Measurements from ENCODE around the gene CCDC169. TPM values are rescaled to one million over a fixed set of nuclear protein-coding genes. Genes with fewer than 3 reads are reported as not detected.
"Not testable (repeated sequence)": the region's sequence is repeated elsewhere in the genome, so short reads cannot be mapped to it uniquely, and the experiment has no call there.

Gene CCDC169
- total RNA-seq, 6 donors from 2014 or later: 0.20 to 0.74 (median 0.26) TPM; not detected in 3

DNA sequence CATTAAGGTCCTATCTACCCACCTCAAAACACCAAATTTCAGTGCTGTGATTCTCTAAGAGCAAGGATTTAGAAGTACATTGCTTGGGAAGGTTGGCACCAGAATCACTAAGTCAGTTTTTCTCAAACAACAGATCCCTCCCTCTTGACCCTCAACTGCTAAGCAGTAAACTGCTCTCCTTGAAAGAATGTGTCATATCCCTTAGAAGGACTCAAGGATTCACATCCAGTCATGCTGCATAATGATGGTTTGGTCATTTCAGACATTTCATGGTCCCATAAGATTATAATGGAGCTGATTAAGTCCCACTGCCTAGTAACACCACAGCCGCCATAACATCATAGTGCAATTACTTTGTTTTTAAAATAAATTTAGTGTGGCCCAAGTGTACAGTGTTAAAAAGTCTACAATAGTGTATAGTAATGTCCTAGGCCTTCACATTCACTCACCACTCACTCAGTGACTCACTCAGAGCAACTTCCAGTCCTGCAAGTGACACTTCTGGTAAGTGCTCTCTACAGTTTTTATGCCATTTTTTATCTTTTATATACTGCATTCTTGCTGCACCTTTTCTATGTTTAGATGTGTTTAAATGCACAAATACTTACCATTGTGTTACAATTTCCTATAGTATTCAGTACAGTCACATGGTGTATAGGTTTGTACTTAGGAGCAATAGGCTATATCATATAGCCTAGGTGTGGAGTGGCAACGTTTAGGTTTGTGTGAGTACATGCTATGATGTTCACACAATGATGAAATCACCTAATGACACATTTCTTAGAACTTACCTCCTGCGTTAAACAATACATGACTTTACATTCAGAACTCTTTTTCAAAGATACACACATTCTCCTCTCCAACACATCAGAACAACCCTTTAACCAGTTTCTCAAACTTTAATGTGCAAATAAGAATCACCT, 15.7 kb upstream of the CCDC169 start:
- ATAC-seq (ENCODE audit: low FRiP score in 2 of 2) (no peak), DNase-seq (no peak)
- H3K4me1 ChIP-seq: no peaks in the 10 kb centered on the region
- no peaks in the 10 kb centered on the region for H3K27me3 ChIP-seq
- H3K4me3 ChIP-seq: no peak overlapping the region
- H3K36me3 ChIP-seq: peaks cover 4 to 69% (median 34%) of the 10 kb centered on the region in 4 donors
- H3K9me3 ChIP-seq: no peaks in the 10 kb centered on the region
- H3K27ac ChIP-seq: no peak overlapping the region
- 77 to 81% methylated on average over 3 of the region's 3 CpGs for WGBS, 2 donors
- TF ChIP-seq EP300 (IDR thresholded peaks at IDR 0.05): no peak
- TF ChIP-seq POLR2AphosphoS5 (IDR thresholded peaks at IDR 0.05): no peak
- TF ChIP-seq CTCF (IDR thresholded peaks at IDR 0.05): no peak
- TF ChIP-seq POLR2A (IDR thresholded peaks at IDR 0.05): no peak

GRCh38 chr13:36310417-36311108, 12.9 kb upstream of the CCDC169 start:
- peaks cover 4 to 77% (median 34%) of the 10 kb centered on the region in 4 donors for H3K36me3 ChIP-seq
- no peaks in the 10 kb centered on the region for H3K9me3 ChIP-seq
- no peak overlapping the region for H3K27ac ChIP-seq
- DNase-seq: no peak
- H3K4me3 ChIP-seq: no peak overlapping the region
- 76 to 90% methylated on average over 7 of the region's 7 CpGs for WGBS, 2 donors
- TF ChIP-seq EP300 (IDR thresholded peaks at IDR 0.05): no peak
- TF ChIP-seq POLR2A (IDR thresholded peaks at IDR 0.05): no peak
- no peak for TF ChIP-seq POLR2AphosphoS5 (IDR thresholded peaks at IDR 0.05)
- TF ChIP-seq CTCF (IDR thresholded peaks at IDR 0.05): no peak
- ATAC-seq (ENCODE audit: low FRiP score in 2 of 2): no peak
- H3K27me3 ChIP-seq: no peaks in the 10 kb centered on the region
- H3K4me1 ChIP-seq: no peaks in the 10 kb centered on the region

DNA sequence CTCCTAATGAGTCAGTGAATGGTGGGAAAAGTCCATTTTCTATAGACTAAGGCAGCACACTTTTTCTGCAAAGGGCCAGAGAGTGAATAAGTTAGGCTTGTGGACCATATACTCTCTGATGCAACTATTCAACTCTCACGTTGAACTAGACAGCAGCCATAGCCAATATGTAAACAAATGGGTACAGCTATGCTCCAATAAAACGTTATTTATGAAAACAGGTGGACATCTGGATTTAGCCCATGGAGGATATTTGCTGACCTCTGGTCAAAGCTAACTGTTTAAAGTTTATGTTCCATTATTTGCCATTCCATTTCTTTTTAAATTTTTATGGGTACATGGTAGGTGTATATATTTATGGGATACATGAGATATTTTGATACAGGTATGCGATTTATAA, 4.7 kb upstream of the CCDC169 start:
- TF ChIP-seq EP300 (IDR thresholded peaks at IDR 0.05): no peak
- TF ChIP-seq CTCF (IDR thresholded peaks at IDR 0.05): no peak
- no peak for TF ChIP-seq POLR2A (IDR thresholded peaks at IDR 0.05)
- TF ChIP-seq POLR2AphosphoS5 (IDR thresholded peaks at IDR 0.05): no peak
- ATAC-seq (ENCODE audit: low FRiP score in 2 of 2): no peak
- Histone ChIP-seq H3K36me3 (peaks cover 0 to 32% (median 6%) of the 10 kb centered on the region in 4 donors), H3K27ac (no peak overlapping the region), H3K27me3 (no peaks in the 10 kb centered on the region), H3K9me3 (no peaks in the 10 kb centered on the region), H3K4me3 (no peak overlapping the region), H3K4me1 (peaks cover 3 to 7% (median 6%) of the 10 kb centered on the region in 4 donors)
- WGBS, 2 donors: 79 to 80% methylated on average over 3 of the region's 3 CpGs
- DNase-seq: no peak

- H3K4me1 ChIP-seq; DNase-seq; H3K4me3 ChIP-seq; H3K27me3 ChIP-seq; H3K27ac ChIP-seq; H3K9me3 ChIP-seq; ATAC-seq (ENCODE audit: low FRiP score in 2 of 2): not testable (repeated sequence)
- WGBS, 2 donors: 61 to 73% methylated on average over 3 of the region's 3 CpGs
- H3K36me3 ChIP-seq: peaks cover 0 to 16% (median 6%) of the 10 kb centered on the region in 4 donors
Measured at GRCh38 chr13:36299469-36299868, 1.9 kb upstream of the CCDC169 start.

DNA sequence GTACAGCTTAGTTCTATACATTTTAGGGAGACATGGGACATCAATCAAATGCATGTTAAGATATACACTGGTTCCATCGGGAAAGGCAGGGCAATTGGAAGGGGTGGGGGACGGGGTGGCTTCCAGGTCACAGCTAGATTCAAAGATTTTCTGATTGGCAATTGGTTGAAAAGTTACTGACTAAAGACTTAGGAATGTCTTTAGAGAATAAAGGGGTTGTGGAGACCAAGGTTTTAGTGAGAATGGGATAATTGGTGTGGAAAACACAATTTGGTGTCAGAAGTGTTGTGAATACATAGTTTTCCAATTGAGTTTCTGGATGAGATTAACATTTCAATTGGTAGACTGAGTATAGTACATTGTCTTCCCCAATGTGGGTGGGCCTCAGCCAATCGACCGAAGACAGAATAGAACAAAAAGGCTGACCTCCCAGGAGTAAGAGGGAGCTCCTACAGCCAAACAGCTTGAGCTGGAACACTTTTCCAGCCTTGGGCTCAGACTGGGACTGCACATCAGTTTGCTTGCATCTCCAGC, 988 bp upstream of the CCDC169 start:
- ATAC-seq (ENCODE audit: low FRiP score in 2 of 2) (peak in 1 of 2 donors; percentile 7), DNase-seq (no peak)
- H3K27me3 ChIP-seq: no peaks in the 10 kb centered on the region
- H3K27ac ChIP-seq: no peak overlapping the region
- no peak for TF ChIP-seq POLR2A (IDR thresholded peaks at IDR 0.05)
- TF ChIP-seq EP300 (IDR thresholded peaks at IDR 0.05): no peak
- TF ChIP-seq POLR2AphosphoS5 (IDR thresholded peaks at IDR 0.05): no peak
- TF ChIP-seq CTCF (IDR thresholded peaks at IDR 0.05): no peak
- peaks cover 0 to 7% (median 0%) of the 10 kb centered on the region in 4 donors for H3K36me3 ChIP-seq
- peaks cover 3 to 9% (median 6%) of the 10 kb centered on the region in 4 donors for H3K4me1 ChIP-seq
- 36 to 43% methylated on average over 4 of the region's 4 CpGs for WGBS, 2 donors
- H3K9me3 ChIP-seq: no peaks in the 10 kb centered on the region
- H3K4me3 ChIP-seq: no peak overlapping the region
